NCI-H524 treated with DMSO at 0.1 percent for 48 hours (cell line): ENCODE results near the gene MLXIP.
"Not testable (repeated sequence)": the region's sequence is repeated elsewhere in the genome, so short reads cannot be mapped to it uniquely, and the experiment has no call there.

Experiments used
- DNase-seq: peaks from one replicate; lab custom pipeline; 2025; lab: John Stamatoyannopoulos, UW

The MLXIP gene

GRCh38 chr12:122096591-122097149, 18.1 kb downstream of the MLXIP start:
- no peak for DNase-seq

- DNase-seq = no peak
Observed at GRCh38 chr12:122097584-122097926, 19.0 kb downstream of the MLXIP start.

GRCh38 chr12:122097927-122098756, 19.6 kb downstream of the MLXIP start:
- no peak for DNase-seq

GRCh38 chr12:122099280-122099749, 20.8 kb downstream of the MLXIP start:
- DNase-seq = no peak

GRCh38 chr12:122099856-122100255, 21.3 kb downstream of the MLXIP start:
- DNase-seq = no peak

GRCh38 chr12:122100568-122100967, 22.0 kb downstream of the MLXIP start:
- DNase-seq = no peak

GRCh38 chr12:122102331-122102730, 23.8 kb downstream of the MLXIP start:
- DNase-seq = no peak

GRCh38 chr12:122104844-122105243, 26.3 kb downstream of the MLXIP start:
- no peak for DNase-seq

- not testable (repeated sequence) for DNase-seq
Observed at GRCh38 chr12:122105496-122105895, 26.9 kb downstream of the MLXIP start.

GRCh38 chr12:122106843-122107242, 28.3 kb downstream of the MLXIP start:
- no peak for DNase-seq

- DNase-seq = no peak
Observed at GRCh38 chr12:122107261-122107660, 28.7 kb downstream of the MLXIP start.

- no peak for DNase-seq
Observed at GRCh38 chr12:122111089-122111641, 32.6 kb downstream of the MLXIP start.

- DNase-seq = no peak
Observed at GRCh38 chr12:122116707-122117535, 38.4 kb downstream of the MLXIP start.

GRCh38 chr12:122117979-122118378, 39.4 kb downstream of the MLXIP start:
- no peak for DNase-seq

GRCh38 chr12:122121341-122121740, 42.8 kb downstream of the MLXIP start:
- DNase-seq = not testable (repeated sequence)

GRCh38 chr12:122121745-122122144, 43.2 kb downstream of the MLXIP start:
- DNase-seq = no peak

GRCh38 chr12:122123051-122123760, 44.6 kb downstream of the MLXIP start:
- DNase-seq = no peak

GRCh38 chr12:122123761-122124145, 45.2 kb downstream of the MLXIP start:
- no peak for DNase-seq

- DNase-seq = no peak
Observed at GRCh38 chr12:122124370-122124769, 45.8 kb downstream of the MLXIP start.

- no peak for DNase-seq
Observed at GRCh38 chr12:122125452-122126341, 47.1 kb downstream of the MLXIP start.

GRCh38 chr12:122126342-122126635, 47.7 kb downstream of the MLXIP start:
- no peak for DNase-seq
